ENCODE data around the gene GPR132. TPM values are rescaled to one million over a fixed set of nuclear protein-coding genes. Genes with fewer than 3 reads are reported as not detected.

Gene GPR132
- total RNA-seq, 2 experiments from 2014 or later, result 64.4 to 66.7 TPM

GRCh38 chr14:105096206-105096875, 31.1 kb upstream of the GPR132 start:
- H3K9me3 Mint-ChIP-seq, result no peaks in the 10 kb centered on the region

GRCh38 chr14:105095236-105095805, 30.1 kb upstream of the GPR132 start:
- no peak for DNase-seq
- no peak for ATAC-seq (ENCODE audit: poor library complexity)
- Mint-ChIP-seq H3K9me3 (no peaks in the 10 kb centered on the region), H3K4me3 (peak overlapping the region; percentile 67), H3K36me3 (ENCODE audit: low read depth) (no peaks in the 10 kb centered on the region), H3K27ac (no peak overlapping the region), H3K4me1 (ENCODE audit: low read depth) (peaks cover 17% of the 10 kb centered on the region), H3K27me3 (no peaks in the 10 kb centered on the region)
- Histone ChIP-seq H3K4me3 (ENCODE audit: low read length) (no peak overlapping the region), H3K27me3 (ENCODE audit: control insufficient read depth in 1 of 2, insufficient read depth in 2 of 2, low read length in 2 of 2) (peaks cover 0 to 4% of the 10 kb centered on the region in 2 experiments), H3K27ac (ENCODE audit: low read depth in 1 of 2, low read length in 2 of 2) (no peak overlapping the region), H3K36me3 (ENCODE audit: insufficient read depth, low read length) (no peaks in the 10 kb centered on the region), H3K9me3 (ENCODE audit: control insufficient read depth in 1 of 2, insufficient read depth in 1 of 2, low read length in 2 of 2) (peaks cover 0 to 4% of the 10 kb centered on the region in 2 experiments), H3K4me1 (ENCODE audit: insufficient read depth, low read length) (peaks cover 31% of the 10 kb centered on the region)
- TF ChIP-seq CTCF (IDR thresholded peaks at IDR 0.05), result no peak
- CTCF ChIA-PET, result no interaction called here
- intact Hi-C loops (cut with DNase I, micrococcal nuclease), result no loop called here
- POLR2A ChIA-PET, result interaction anchor here (0.7 to 1.2 kb wide), 2 partner anchors 31 to 33 kb away, joined by 3 read pairs; partner anchors contain the start of gene GPR132

More at GRCh38 chr14:105096206-105096875, 31.1 kb upstream of the GPR132 start:
- H3K27me3 ChIP-seq (ENCODE audit: control insufficient read depth in 1 of 2, insufficient read depth in 2 of 2, low read length in 2 of 2), result peaks cover 0 to 4% of the 10 kb centered on the region in 2 experiments
- no peaks in the 10 kb centered on the region for H3K27me3 Mint-ChIP-seq
- peak overlapping the region; percentile 8 for H3K27ac Mint-ChIP-seq
- no peak overlapping the region for H3K27ac ChIP-seq (ENCODE audit: low read depth in 1 of 2, low read length in 2 of 2)
- DNase-seq (no peak), ATAC-seq (ENCODE audit: poor library complexity) (no peak)
- TF ChIP-seq CTCF (IDR thresholded peaks at IDR 0.05), result no peak
- intact Hi-C loops (cut with DNase I, micrococcal nuclease), result no loop called here
- no peaks in the 10 kb centered on the region for H3K36me3 Mint-ChIP-seq (ENCODE audit: low read depth)
- H3K9me3 ChIP-seq (ENCODE audit: control insufficient read depth in 1 of 2, insufficient read depth in 1 of 2, low read length in 2 of 2), result peaks cover 0 to 7% of the 10 kb centered on the region in 2 experiments
- H3K4me3 Mint-ChIP-seq, result peak overlapping the region; percentile 45
- no peaks in the 10 kb centered on the region for H3K36me3 ChIP-seq (ENCODE audit: insufficient read depth, low read length)
- peaks cover 13% of the 10 kb centered on the region for H3K4me1 Mint-ChIP-seq (ENCODE audit: low read depth)
- peaks cover 23% of the 10 kb centered on the region for H3K4me1 ChIP-seq (ENCODE audit: insufficient read depth, low read length)
- ChIA-PET POLR2A (no interaction called here), CTCF (no interaction called here)
- no peak overlapping the region for H3K4me3 ChIP-seq (ENCODE audit: low read length)

GRCh38 chr14:105094193-105094907, 29.1 kb upstream of the GPR132 start:
- peaks cover 0 to 4% of the 10 kb centered on the region in 2 experiments for H3K9me3 ChIP-seq (ENCODE audit: control insufficient read depth in 1 of 2, insufficient read depth in 1 of 2, low read length in 2 of 2)
- Mint-ChIP-seq H3K4me1 (ENCODE audit: low read depth) (peaks cover 19% of the 10 kb centered on the region), H3K9me3 (no peaks in the 10 kb centered on the region), H3K27ac (peak overlapping the region; percentile 55), H3K27me3 (no peaks in the 10 kb centered on the region), H3K36me3 (ENCODE audit: low read depth) (no peaks in the 10 kb centered on the region), H3K4me3 (peak overlapping the region; percentile 82)
- ATAC-seq (ENCODE audit: poor library complexity) (no peak), DNase-seq (no peak)
- H3K36me3 ChIP-seq (ENCODE audit: insufficient read depth, low read length), result no peaks in the 10 kb centered on the region
- H3K27ac ChIP-seq (ENCODE audit: low read depth in 1 of 2, low read length in 2 of 2), result peak overlapping the region in 1 of 2 donors; percentile 40
- no peak for TF ChIP-seq CTCF (IDR thresholded peaks at IDR 0.05)
- H3K27me3 ChIP-seq (ENCODE audit: control insufficient read depth in 1 of 2, insufficient read depth in 2 of 2, low read length in 2 of 2), result no peaks in the 10 kb centered on the region
- H3K4me1 ChIP-seq (ENCODE audit: insufficient read depth, low read length), result peaks cover 35% of the 10 kb centered on the region
- POLR2A ChIA-PET, result interaction anchor here (0.7 kb wide), 2 partner anchors 32 to 35 kb away, joined by 3 read pairs; no protein-coding TSS in a partner anchor
- intact Hi-C loops (cut with DNase I, micrococcal nuclease), result loop anchor here in 1 of 2 experiments (5.0 kb wide), 3 partner anchors 73 to 208 kb away; partner anchors contain the start of genes BRF1, JAG2 and NUDT14
- CTCF ChIA-PET, result interaction anchor here (0.8 to 0.9 kb wide), 2 partner anchors 49 to 277 kb away, joined by 3 read pairs; no protein-coding TSS in a partner anchor
- H3K4me3 ChIP-seq (ENCODE audit: low read length), result peak overlapping the region; percentile 75
